ENCODE measurements around the gene STAP1. TPM values are rescaled to one million over a fixed set of nuclear protein-coding genes. Genes with fewer than 3 reads are reported as not detected.

Gene STAP1
- total and polyA plus RNA-seq, 2 of the 8 experiments (the other 6 are each of a cell fraction or from before 2014, with no cell fraction given): not detected

GRCh38 chr4:67635331-67635730 is 76.8 kb downstream of the STAP1 start:
- Histone ChIP-seq H2BK20ac (ENCODE audit: low read length) (no peak overlapping the region), H3K4me1 (replicated peaks in 1 of 4; ENCODE audit: control insufficient read depth in 3 of 4, insufficient read depth in 4 of 4, low read length in 3 of 4) (no peaks in the 10 kb centered on the region), H3K4ac (replicated peaks; ENCODE audit: insufficient read length, low read depth, low read length) (no peak overlapping the region), H3K27me3 (replicated peaks in 1 of 4; ENCODE audit: control insufficient read depth in 3 of 4, extremely low read depth in 1 of 4, insufficient read depth in 3 of 4, low read length in 3 of 4) (no peaks in the 10 kb centered on the region), H2AFZ (ENCODE audit: low read length) (no peak overlapping the region), H2BK120ac (replicated peaks; ENCODE audit: low read depth, low read length) (no peak overlapping the region), H3K9me3 (ENCODE audit: insufficient read depth in 2 of 2, low read depth in 1 of 2, low read length in 1 of 2) (peaks cover 7 to 20% of the 10 kb centered on the region in 2 experiments; a peak in 3 of 4 replicates), H3K23me2 (ENCODE audit: low read depth, low read length) (no peaks in the 10 kb centered on the region), H3K18ac (ENCODE audit: extremely low read depth, low read length) (no peak overlapping the region), H3K36me3 (ENCODE audit: control insufficient read depth in 2 of 4, insufficient read depth in 4 of 4, low read length in 3 of 4) (peaks cover 3 to 63% (median 26%) of the 10 kb centered on the region in 4 experiments; a peak in 7 of 8 replicates), H4K8ac (ENCODE audit: extremely low read depth, insufficient read depth, low read length) (no peak overlapping the region), H2BK5ac (ENCODE audit: low read depth, low read length) (no peak overlapping the region), H2AK5ac (ENCODE audit: low read depth, low read length) (no peak overlapping the region), H2BK15ac (ENCODE audit: low read length) (no peak overlapping the region), H2BK12ac (ENCODE audit: low read depth, low read length) (no peak overlapping the region), H3K4me2 (ENCODE audit: insufficient read depth in 1 of 2, low read depth in 2 of 2, low read length in 2 of 2) (no peak overlapping the region), H3K9ac (replicated peaks in 1 of 4; ENCODE audit: extremely low read depth in 1 of 4, low read depth in 3 of 4, low read length in 3 of 4) (no peak overlapping the region), H3K79me2 (ENCODE audit: control insufficient read depth in 1 of 2, insufficient read depth in 2 of 2, low read length in 2 of 2) (no peaks in the 10 kb centered on the region), H3K56ac (replicated peaks; ENCODE audit: insufficient read length, low read depth, low read length) (no peak overlapping the region), H3K27ac (ENCODE audit: low read depth, low read length) (no peak overlapping the region), H3K14ac (ENCODE audit: insufficient read length) (no peak overlapping the region), H4K5ac (ENCODE audit: insufficient read length, low read depth, low read length) (no peak overlapping the region), H3K23ac (ENCODE audit: insufficient read length) (no peak overlapping the region), H3K4me3 (ENCODE audit: extremely low read depth in 1 of 4, insufficient read depth in 2 of 4, low read depth in 3 of 4, low read length in 4 of 4) (no peak overlapping the region), H4K91ac (replicated peaks; ENCODE audit: insufficient read length, low read length) (no peak overlapping the region), H4K20me1 (replicated peaks in 1 of 2; ENCODE audit: control insufficient read depth in 1 of 2, insufficient read depth in 2 of 2, low read length in 2 of 2) (no peaks in the 10 kb centered on the region), H3K79me1 (ENCODE audit: low read depth, low read length) (no peaks in the 10 kb centered on the region)
- no peak for DNase-seq (ENCODE audit: low read depth in 1 of 2, low spot score in 2 of 2)
- POLR2A ChIA-PET (ENCODE audit: partially characterized antibody): no interaction called here
- no peak for TF ChIP-seq MAFK (IDR thresholded peaks at IDR 0.05; ENCODE audit: low read depth, low read length)
- TF ChIP-seq POLR2A (IDR thresholded peaks at IDR 0.05; ENCODE audit: control extremely low read depth in 1 of 2, low read depth in 2 of 2, low read length in 2 of 2): no peak
- TF ChIP-seq CTCF (IDR thresholded peaks at IDR 0.05; ENCODE audit: control extremely low read depth in 1 of 3, insufficient read depth in 1 of 3, low read depth in 1 of 3, low read length in 3 of 3): no peak
- no peak for TF ChIP-seq ATF2 (IDR thresholded peaks at IDR 0.05; ENCODE audit: low read length)
- no peak for TF ChIP-seq SIN3A (conservative IDR thresholded peaks at IDR 0.05 in 1 of 2, IDR thresholded peaks at IDR 0.05 in 1 of 2; ENCODE audit: low read depth in 1 of 2, low read length in 2 of 2)
- TF ChIP-seq KDM5A (IDR thresholded peaks at IDR 0.05; ENCODE audit: low read length): no peak
- TF ChIP-seq SIRT6 (IDR thresholded peaks at IDR 0.05; ENCODE audit: low read length): no peak
- TF ChIP-seq SP1 (IDR thresholded peaks at IDR 0.05; ENCODE audit: low read depth, low read length): no peak
- WGBS, 2 experiments (ENCODE audit: extremely low coverage in 1 of 2, insufficient coverage in 1 of 2, insufficient read length in 1 of 2, insufficient replicate concordance in 2 of 2, low coverage in 1 of 2, low lambda C conversion rate in 2 of 2, missing lambda C conversion rate in 1 of 2): 83% methylated on average over 2 of the region's 2 CpGs; no CpG with 5 or more reads in 1 of the 2 experiments
- CTCF ChIA-PET (ENCODE audit: partially characterized antibody): no interaction called here
- FAIRE-seq: no peak

Data from H1 (cell line).